ENCODE results near the gene TENM3. TPM values are rescaled to one million over a fixed set of nuclear protein-coding genes. Genes with fewer than 3 reads are reported as not detected.

Gene TENM3
- total and polyA plus RNA-seq, 2 of the 8 experiments (the other 6 are each of a cell fraction or from before 2014, with no cell fraction given) = 36.9 to 69.3 TPM

DNA sequence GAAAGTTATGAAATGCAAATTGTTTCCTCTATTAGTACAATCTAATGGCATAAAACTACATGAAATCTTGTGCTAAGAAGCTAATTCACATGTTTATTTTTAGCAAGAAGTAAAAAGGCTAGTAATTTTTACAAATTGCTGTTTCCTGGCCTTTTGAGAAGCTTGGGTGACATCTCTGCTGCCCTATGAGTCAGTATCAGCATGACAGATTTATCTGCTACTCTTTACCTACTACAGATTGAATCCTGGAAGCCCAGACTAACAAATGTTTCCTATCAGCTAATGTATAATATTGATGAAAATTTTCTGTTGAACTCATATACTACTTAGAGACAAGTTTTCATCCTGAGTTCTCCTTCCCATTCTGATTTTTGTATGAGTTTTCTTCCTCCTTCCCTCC lies 441.6 kb downstream of the TENM3 start:
- CTCF ChIA-PET (ENCODE audit: partially characterized antibody) = interaction anchor here (0.7 kb wide), 1 partner anchor 9 kb away, joined by 3 read pairs; no protein-coding TSS in a partner anchor
- Histone ChIP-seq H2BK120ac (replicated peaks; ENCODE audit: low read depth, low read length) (no peak overlapping the region), H2BK20ac (ENCODE audit: low read length) (no peak overlapping the region), H3K27me3 (replicated peaks in 1 of 4; ENCODE audit: control insufficient read depth in 3 of 4, extremely low read depth in 1 of 4, insufficient read depth in 3 of 4, low read length in 3 of 4) (no peaks in the 10 kb centered on the region), H3K4me2 (ENCODE audit: insufficient read depth in 1 of 2, low read depth in 2 of 2, low read length in 2 of 2) (no peak overlapping the region), H3K4ac (replicated peaks; ENCODE audit: insufficient read length, low read depth, low read length) (no peak overlapping the region), H3K9me3 (ENCODE audit: insufficient read depth in 2 of 2, low read depth in 1 of 2, low read length in 1 of 2) (no peaks in the 10 kb centered on the region), H3K4me3 (ENCODE audit: extremely low read depth in 1 of 4, insufficient read depth in 2 of 4, low read depth in 3 of 4, low read length in 4 of 4) (no peak overlapping the region), H3K23me2 (ENCODE audit: low read depth, low read length) (no peaks in the 10 kb centered on the region; the same call in 1 of the 2 replicates), H2AFZ (ENCODE audit: low read length) (no peak overlapping the region), H3K4me1 (replicated peaks in 1 of 4; ENCODE audit: control insufficient read depth in 3 of 4, insufficient read depth in 4 of 4, low read length in 3 of 4) (peaks cover 0 to 2% (median 0%) of the 10 kb centered on the region in 4 experiments; a peak in 2 of 7 replicates), H4K5ac (ENCODE audit: insufficient read length, low read depth, low read length) (no peak overlapping the region), H3K36me3 (ENCODE audit: control insufficient read depth in 2 of 4, insufficient read depth in 4 of 4, low read length in 3 of 4) (peaks cover 2 to 30% (median 5%) of the 10 kb centered on the region in 4 experiments; a peak in 4 of 8 replicates), H3K27ac (ENCODE audit: low read depth, low read length) (no peak overlapping the region), H3K18ac (ENCODE audit: extremely low read depth, low read length) (no peak overlapping the region), H3K56ac (replicated peaks; ENCODE audit: insufficient read length, low read depth, low read length) (no peak overlapping the region), H2BK5ac (ENCODE audit: low read depth, low read length) (no peak overlapping the region), H2BK12ac (ENCODE audit: low read depth, low read length) (no peak overlapping the region), H4K20me1 (replicated peaks in 1 of 2; ENCODE audit: control insufficient read depth in 1 of 2, insufficient read depth in 2 of 2, low read length in 2 of 2) (no peaks in the 10 kb centered on the region), H3K79me1 (ENCODE audit: low read depth, low read length) (0 out of 2 replicates have a peak, but pooled peaks cover 2% of the 10 kb centered on the region), H4K91ac (replicated peaks; ENCODE audit: insufficient read length, low read length) (no peak overlapping the region), H2AK5ac (ENCODE audit: low read depth, low read length) (no peak overlapping the region), H2BK15ac (ENCODE audit: low read length) (no peak overlapping the region), H4K8ac (ENCODE audit: extremely low read depth, insufficient read depth, low read length) (no peak overlapping the region), H3K23ac (ENCODE audit: insufficient read length) (no peak overlapping the region), H3K9ac (replicated peaks in 1 of 4; ENCODE audit: extremely low read depth in 1 of 4, low read depth in 3 of 4, low read length in 3 of 4) (no peak overlapping the region), H3K14ac (ENCODE audit: insufficient read length) (no peak overlapping the region), H3K79me2 (ENCODE audit: control insufficient read depth in 1 of 2, insufficient read depth in 2 of 2, low read length in 2 of 2) (no peaks in the 10 kb centered on the region)
- POLR2A ChIA-PET (ENCODE audit: partially characterized antibody) = no interaction called here
- FAIRE-seq (no peak), DNase-seq (ENCODE audit: low read depth in 1 of 2, low spot score in 2 of 2) (no peak)
- TF ChIP-seq CREB1 (IDR thresholded peaks at IDR 0.05) (no peak), SP2 (IDR thresholded peaks at IDR 0.05; ENCODE audit: low read length) (no peak), BRCA1 (IDR thresholded peaks at IDR 0.05; ENCODE audit: low read depth, low read length) (no peak), RNF2 (IDR thresholded peaks at IDR 0.05; ENCODE audit: borderline replicate concordance, low read depth, low read length, missing control alignments, poor library complexity, severe bottlenecking) (no peak), BCL11A (IDR thresholded peaks at IDR 0.05; ENCODE audit: low read depth in 2 of 2, low read length in 2 of 2) (no peak), SP1 (IDR thresholded peaks at IDR 0.05; ENCODE audit: low read depth, low read length) (no peak)
- TF ChIP-seq, protein P1, sequence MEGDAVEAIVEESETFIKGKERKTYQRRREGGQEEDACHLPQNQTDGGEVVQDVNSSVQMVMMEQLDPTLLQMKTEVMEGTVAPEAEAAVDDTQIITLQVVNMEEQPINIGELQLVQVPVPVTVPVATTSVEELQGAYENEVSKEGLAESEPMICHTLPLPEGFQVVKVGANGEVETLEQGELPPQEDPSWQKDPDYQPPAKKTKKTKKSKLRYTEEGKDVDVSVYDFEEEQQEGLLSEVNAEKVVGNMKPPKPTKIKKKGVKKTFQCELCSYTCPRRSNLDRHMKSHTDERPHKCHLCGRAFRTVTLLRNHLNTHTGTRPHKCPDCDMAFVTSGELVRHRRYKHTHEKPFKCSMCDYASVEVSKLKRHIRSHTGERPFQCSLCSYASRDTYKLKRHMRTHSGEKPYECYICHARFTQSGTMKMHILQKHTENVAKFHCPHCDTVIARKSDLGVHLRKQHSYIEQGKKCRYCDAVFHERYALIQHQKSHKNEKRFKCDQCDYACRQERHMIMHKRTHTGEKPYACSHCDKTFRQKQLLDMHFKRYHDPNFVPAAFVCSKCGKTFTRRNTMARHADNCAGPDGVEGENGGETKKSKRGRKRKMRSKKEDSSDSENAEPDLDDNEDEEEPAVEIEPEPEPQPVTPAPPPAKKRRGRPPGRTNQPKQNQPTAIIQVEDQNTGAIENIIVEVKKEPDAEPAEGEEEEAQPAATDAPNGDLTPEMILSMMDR (IDR thresholded peaks at IDR 0.05; ENCODE audit: control extremely low read depth in 1 of 3, insufficient read depth in 1 of 3, low read depth in 1 of 3, low read length in 3 of 3) = no peak
